Motor neuron (in vitro differentiated cells): ENCODE results near the gene E2F1. TPM values are rescaled to one million over a fixed set of nuclear protein-coding genes. Genes with fewer than 3 reads are reported as not detected.
"Not testable (repeated sequence)": the region's sequence is repeated elsewhere in the genome, so short reads cannot be mapped to it uniquely, and the experiment has no call there.

Source experiments
- ATAC-seq, 8 experiments: fragments of 200-7000 bp; cut with Tn5 transposase; replicated peaks in 6 of 8; 2 replicates each; pipeline ENCODE4 v1.8.0; 2021; ENCODE audit warnings: mild to moderate bottlenecking in 8 of 8, moderate library complexity in 8 of 8
- H3K27ac ChIP-seq, 2 donors: fragments of 250-450 bp; sonication (Bioruptor Pico); 2 replicates each; pipeline ENCODE4 v1.9.0; 2021; ENCODE audit warnings: antibody characterized with exemption in 2 of 2, mild to moderate bottlenecking in 2 of 2, moderate library complexity in 1 of 2
- H3K4me1 ChIP-seq, 2 donors: fragments of 250-450 bp; sonication (Bioruptor Pico); replicated peaks in 1 of 2; 2 replicates each; pipeline ENCODE4 v1.6.1; 2021; ENCODE audit warnings: antibody characterized with exemption in 2 of 2, mild to moderate bottlenecking in 2 of 2, moderate library complexity in 1 of 2
- H3K4me3 ChIP-seq, 5 donors: fragments of 250-450 bp; sonication (Bioruptor Pico); 2 replicates each; pipeline ENCODE4 v1.9.0; 2021; ENCODE audit warnings: antibody characterized with exemption in 5 of 5, mild to moderate bottlenecking in 5 of 5, moderate library complexity in 4 of 5
- WGBS, 10 experiments: fragments of 450-650 bp; shearing (Covaris generic); methylation state at CpG; one replicate each; pipeline ENCODE4 v1.0.0; 2022; 5-methylcytosine and 5-hydroxymethylcytosine counted together
- in situ Hi-C, 9 experiments: fragments of 400-800 bp; cut with MboI; loops; one replicate each; pipeline ENCODE4 v1.15.0; 2021; ENCODE audit warnings: low sequenced_read_pairs in 9 of 9, low pct_unique_long_range_greater_than_20kb in 2 of 9; ENCODE audit not compliant: unreplicated experiment in 9 of 9
- total RNA-seq, 8 experiments: library from RNA; unstranded; fragments of 300-600 nt; gene quantifications; 2 replicates each; pipeline versions ENCODE4 v1.2.3 to v1.2.4, GENCODE V29; 2022

The E2F1 gene
- total RNA-seq, 8 experiments from 2014 or later = 0.86 to 31.2 (median 2.2) TPM

DNA sequence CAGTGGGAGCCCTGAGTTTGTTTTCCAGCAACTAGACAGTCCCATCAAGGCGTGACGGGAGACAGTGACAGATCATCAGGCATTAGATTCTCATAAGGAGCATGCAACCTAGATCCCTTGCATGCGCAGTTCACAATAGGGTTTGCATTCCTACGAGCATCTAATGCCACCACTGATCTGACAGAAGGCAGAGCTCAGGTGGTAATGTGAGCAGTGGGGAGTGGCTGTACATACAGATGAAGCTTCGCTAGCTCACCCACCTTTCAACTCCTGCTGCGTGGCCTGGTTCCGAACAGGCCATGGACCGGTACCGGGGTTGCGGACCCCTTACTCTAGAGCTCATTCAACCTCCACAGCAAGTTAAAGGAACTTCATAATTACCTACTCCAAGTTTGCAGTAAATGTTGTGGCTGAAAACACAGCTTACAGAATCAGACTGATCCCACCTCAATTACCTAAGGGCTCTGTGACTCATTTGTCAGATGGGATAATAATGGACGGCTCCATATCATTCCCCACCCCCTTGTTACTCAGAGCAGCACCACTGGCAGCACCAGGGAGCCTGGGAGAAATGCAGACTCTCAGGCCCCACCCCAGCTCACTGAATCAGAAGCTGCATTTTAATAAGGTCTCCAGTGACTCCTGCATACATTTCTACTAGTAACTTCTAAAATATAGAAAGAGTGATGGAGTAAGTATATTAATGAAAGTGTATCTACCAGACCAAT is 18.2 kb upstream of the E2F1 start:
- WGBS, 10 experiments = 76 to 100% (median 87%) methylated on average over 1 to 6 of the region's 11 CpGs; no CpG with 5 or more reads in 1 of the 10 experiments
- in situ Hi-C loops = no loop called here
- peak in 4 of 8 experiments; percentile 15 to 97 (median 66) for ATAC-seq
- H3K4me3 ChIP-seq = no peak overlapping the region
- no peaks in the 10 kb centered on the region for H3K4me1 ChIP-seq
- no peak overlapping the region for H3K27ac ChIP-seq

DNA sequence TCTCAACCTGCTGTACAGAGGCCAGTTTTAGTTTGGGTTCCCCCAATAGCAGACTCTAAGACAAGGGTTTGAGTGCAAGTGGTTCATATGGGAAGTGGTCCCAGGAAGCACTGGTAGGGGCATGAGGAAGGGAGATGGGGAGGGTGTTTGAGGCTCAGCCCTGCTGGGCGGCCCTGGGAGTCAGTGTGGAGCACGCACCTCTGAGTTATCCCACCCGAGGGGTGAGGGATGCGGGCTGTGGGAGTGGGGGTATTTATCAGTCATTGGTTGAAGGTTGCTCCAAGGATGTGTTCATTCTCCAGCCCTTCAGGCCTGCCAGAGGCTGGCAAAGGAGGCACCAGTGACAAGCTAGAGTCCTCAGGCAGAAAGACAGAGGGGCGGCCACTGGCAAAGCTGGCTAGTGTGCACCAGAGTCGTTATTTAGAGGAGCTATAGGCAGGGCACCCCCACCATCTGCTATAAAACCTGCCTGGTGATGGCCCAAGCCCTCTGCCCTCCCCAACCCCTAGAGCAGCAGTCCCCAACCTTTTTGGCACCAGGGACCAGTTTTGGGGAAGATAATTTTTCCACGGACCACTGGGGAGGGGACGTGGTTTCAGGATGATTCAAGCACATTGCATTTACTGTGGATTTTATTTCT is 17.4 kb upstream of the E2F1 start:
- 58 to 100% (median 90%) methylated on average over 1 to 4 of the region's 8 CpGs; no CpG with 5 or more reads in 5 of the 10 experiments for WGBS, 10 experiments
- Histone ChIP-seq H3K4me3 (no peak overlapping the region), H3K27ac (no peak overlapping the region), H3K4me1 (no peaks in the 10 kb centered on the region)
- in situ Hi-C loops = no loop called here
- ATAC-seq = no peak

DNA sequence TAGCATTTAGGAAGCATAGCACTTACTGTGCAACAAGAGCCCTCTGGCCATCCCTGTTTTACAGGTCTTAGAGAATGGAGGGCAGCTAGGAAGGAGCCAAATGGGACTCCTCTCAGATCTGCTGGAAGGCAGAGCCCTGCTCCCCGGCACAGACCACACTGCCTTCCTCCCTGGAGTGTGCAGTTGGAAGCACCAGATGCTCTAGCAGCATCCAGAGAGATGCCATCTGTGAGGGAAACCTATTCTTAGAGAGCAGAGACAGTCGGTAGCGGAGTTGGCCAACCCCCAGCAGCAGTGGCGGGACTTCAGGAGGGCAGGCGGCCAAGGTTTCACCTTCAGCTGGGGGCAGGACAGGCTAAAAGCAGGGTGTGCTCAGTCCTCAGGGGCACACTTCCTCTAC is 16.7 kb upstream of the E2F1 start:
- H3K27ac ChIP-seq = no peak overlapping the region

DNA sequence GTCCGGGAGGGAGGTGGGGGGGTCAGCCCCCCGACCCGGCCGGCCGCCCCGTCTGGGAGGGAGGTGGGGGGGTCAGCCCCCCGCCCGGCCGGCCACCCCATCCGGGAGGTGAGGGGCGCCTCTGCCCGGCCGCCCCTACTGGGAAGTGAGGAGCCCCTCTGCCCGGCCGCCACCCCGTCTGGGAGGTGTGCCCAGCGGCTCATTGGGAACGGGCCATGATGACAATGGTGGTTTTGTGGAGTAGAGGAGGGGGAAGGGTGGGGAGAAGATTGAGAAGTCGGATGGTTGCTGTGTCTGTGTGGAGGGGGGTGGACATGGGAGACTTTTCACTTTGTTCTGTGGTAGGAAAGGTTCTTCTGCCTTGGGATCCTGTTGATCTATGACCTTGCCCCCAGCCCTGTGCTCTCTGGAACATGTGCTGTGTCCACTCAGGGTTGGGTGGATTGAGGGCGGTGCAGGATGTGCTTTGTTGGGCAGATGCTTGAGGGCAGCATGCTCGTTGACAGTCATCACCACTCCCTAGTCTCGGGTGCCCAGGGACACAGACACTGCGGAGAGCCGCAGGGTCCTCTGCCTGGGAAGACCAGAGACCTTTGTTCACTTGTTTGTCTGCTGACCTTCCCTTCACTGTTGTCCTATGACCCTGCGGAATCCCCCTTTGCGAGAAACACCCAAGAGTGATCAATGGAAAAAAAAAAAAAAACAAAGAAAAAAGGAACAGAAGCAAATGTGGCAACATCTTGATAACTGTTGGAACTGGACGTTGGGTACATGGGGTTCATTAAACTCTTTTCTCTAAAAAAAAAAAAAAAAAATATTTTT is 15.7 kb upstream of the E2F1 start:
- H3K4me1 ChIP-seq = no peaks in the 10 kb centered on the region
- 17 to 96% (median 87%) methylated on average over 1 to 5 of the region's 27 CpGs for WGBS, 10 experiments
- in situ Hi-C loops = no loop called here
- ATAC-seq = no peak
- H3K27ac ChIP-seq = no peak overlapping the region
- H3K4me3 ChIP-seq = no peak overlapping the region

More for the DNA sequence above, 16.7 kb upstream of the E2F1 start:
- peak in 1 of 8 experiments; percentile 12 for ATAC-seq
- no peaks in the 10 kb centered on the region for H3K4me1 ChIP-seq
- H3K4me3 ChIP-seq = no peak overlapping the region
- in situ Hi-C loops = no loop called here
- WGBS, 10 experiments = 40 to 94% (median 77%) methylated on average over 1 to 5 of the region's 5 CpGs; no CpG with 5 or more reads in 4 of the 10 experiments

DNA sequence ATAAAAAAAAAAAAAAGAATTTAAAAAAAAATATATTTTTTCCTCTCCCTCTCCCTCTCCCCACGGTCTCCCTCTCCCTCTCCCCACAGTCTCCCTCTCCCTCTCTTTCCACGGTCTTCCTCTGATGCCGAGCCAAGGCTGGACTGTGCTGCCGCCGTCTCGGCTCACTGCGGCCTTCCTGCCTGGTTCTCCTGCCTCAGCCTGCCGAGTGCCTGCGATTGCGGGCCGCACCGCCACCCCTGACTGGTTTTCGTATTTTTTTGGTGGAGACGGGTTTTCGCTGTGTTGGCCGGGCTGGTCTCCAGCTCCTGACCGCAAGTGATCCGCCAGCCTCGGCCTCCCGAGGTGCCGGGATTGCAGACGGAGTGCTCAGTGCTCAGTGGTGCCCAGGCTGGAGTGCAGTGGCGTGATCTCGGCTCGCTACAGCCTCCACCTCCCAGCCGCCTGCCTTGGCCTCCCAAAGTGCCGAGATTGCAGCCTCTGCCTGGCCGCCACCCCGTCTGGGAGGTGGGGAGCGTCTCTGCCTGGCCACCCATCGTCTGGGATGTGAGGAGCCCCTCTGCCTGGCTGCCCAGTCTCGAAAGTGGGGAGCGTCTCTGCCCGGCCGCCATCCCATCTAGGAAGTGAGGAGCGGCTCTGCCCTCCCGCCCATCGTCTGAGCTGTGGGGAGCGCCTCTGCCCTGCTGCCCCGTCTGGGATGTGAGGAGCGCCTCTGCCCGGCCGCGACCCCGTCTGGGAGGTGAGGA is 14.7 kb upstream of the E2F1 start:
- H3K27ac ChIP-seq, H3K4me3 ChIP-seq, in situ Hi-C loops, ATAC-seq, H3K4me1 ChIP-seq: not testable (repeated sequence)
- WGBS, 10 experiments = no CpG with 5 or more reads among the region's 45 CpGs

DNA sequence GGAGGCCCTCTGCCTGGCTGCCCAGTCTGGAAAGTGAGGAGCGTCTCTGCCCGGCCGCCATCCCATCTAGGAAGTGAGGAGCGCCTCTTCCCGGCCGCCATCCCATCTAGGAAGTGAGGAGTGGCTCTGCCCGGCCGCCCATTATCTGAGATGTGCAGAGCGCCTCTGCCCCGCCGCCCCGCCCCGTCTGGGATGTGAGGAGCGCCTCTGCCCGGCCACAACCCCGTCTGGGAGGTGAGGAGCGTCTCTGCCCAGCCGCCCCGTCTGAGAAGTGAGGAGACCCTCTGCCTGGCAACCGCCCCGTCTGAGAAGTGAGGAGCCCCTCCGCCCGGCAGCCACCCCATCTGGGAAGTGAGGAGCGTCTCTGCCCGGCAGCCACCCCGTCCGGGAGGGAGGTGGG is 12.8 kb upstream of the E2F1 start:
- no CpG with 5 or more reads among the region's 27 CpGs for WGBS, 10 experiments
- ATAC-seq, H3K4me3 ChIP-seq, H3K27ac ChIP-seq, in situ Hi-C loops, H3K4me1 ChIP-seq: not testable (repeated sequence)

DNA sequence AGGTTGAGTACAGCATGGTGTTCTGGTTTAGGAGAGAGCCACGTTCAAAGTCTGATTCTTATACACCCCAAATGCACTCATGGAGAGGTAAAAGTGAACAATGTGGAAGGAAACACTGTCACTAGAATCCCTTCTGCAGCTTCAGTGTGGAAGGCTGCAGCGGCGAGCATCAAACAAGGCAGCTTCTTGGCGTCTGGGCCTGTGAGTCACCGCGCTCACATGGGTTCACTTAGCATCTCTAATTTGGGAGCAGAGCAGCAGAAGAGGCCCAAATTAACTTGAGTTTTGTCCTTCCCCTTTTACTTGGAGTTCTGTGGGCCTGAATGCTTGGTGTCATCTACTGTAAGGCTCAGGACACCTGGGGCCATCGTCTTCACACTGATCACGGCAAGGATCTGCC is 10.9 kb upstream of the E2F1 start:
- no peak overlapping the region for H3K27ac ChIP-seq
- ATAC-seq = peak in 3 of 8 experiments; percentile 52 to 99 (median 96)

DNA sequence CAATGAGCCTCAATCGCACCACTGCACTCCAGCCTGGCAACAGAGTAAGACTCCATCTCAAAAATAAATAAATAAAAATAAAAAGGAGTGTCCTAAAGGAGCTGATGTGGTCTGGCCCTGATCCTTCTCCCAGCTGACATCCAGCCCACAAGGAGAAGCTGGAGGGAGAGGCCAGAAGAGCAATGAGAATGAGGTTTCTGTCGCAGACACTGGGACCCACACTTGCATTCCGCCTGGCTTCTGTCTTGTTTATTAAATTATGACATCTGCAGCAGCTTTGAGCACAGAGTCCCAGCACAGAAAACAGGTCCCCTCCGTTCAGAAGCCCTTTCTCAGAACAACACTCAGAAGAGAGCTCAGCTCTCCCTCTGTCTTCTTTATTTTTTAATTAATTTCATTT is 10.3 kb upstream of the E2F1 start:
- peaks cover 11 to 13% of the 10 kb centered on the region in 2 donors for H3K4me1 ChIP-seq
- no peak overlapping the region for H3K4me3 ChIP-seq
- no peak overlapping the region for H3K27ac ChIP-seq
- in situ Hi-C loops = no loop called here
- 52 to 92% (median 74%) methylated on average over 1 to 4 of the region's 4 CpGs; no CpG with 5 or more reads in 3 of the 10 experiments for WGBS, 10 experiments
- no peak for ATAC-seq

More for the DNA sequence above, 10.9 kb upstream of the E2F1 start:
- Histone ChIP-seq H3K4me1 (peaks cover 11 to 13% of the 10 kb centered on the region in 2 donors), H3K4me3 (no peak overlapping the region)
- in situ Hi-C loops = no loop called here
- 0 to 84% (median 49%) methylated on average over 1 to 7 of the region's 8 CpGs; no CpG with 5 or more reads in 2 of the 10 experiments for WGBS, 10 experiments

DNA sequence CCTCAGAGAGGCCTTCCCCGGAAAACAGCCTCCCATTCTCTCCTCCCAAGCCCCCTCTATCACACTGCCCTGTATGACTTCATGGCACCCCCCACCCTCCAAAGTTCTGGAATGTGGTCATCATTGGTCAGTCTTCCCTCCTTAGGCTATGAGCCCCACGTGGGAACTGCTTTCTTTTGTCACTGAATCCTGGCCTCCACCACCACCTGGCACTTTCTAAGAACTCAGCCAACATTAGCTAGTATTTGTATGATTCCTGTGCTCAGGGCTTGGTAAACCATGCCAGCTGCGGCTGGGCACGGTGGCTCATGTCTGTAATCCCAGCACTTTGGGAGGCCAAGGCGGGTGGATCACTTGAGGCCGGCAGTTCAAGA is 8.4 kb upstream of the E2F1 start:
- 30 to 100% (median 60%) methylated on average over 1 to 2 of the region's 6 CpGs; no CpG with 5 or more reads in 6 of the 10 experiments for whole genome bisulfite sequencing, 10 experiments
- ATAC-seq = peak in 5 of 8 experiments; percentile 11 to 48 (median 19)
- Histone ChIP-seq H3K4me3 (no peak overlapping the region), H3K4me1 (peaks cover 11 to 13% of the 10 kb centered on the region in 2 donors), H3K27ac (no peak overlapping the region)
- in situ Hi-C loops = no loop called here

DNA sequence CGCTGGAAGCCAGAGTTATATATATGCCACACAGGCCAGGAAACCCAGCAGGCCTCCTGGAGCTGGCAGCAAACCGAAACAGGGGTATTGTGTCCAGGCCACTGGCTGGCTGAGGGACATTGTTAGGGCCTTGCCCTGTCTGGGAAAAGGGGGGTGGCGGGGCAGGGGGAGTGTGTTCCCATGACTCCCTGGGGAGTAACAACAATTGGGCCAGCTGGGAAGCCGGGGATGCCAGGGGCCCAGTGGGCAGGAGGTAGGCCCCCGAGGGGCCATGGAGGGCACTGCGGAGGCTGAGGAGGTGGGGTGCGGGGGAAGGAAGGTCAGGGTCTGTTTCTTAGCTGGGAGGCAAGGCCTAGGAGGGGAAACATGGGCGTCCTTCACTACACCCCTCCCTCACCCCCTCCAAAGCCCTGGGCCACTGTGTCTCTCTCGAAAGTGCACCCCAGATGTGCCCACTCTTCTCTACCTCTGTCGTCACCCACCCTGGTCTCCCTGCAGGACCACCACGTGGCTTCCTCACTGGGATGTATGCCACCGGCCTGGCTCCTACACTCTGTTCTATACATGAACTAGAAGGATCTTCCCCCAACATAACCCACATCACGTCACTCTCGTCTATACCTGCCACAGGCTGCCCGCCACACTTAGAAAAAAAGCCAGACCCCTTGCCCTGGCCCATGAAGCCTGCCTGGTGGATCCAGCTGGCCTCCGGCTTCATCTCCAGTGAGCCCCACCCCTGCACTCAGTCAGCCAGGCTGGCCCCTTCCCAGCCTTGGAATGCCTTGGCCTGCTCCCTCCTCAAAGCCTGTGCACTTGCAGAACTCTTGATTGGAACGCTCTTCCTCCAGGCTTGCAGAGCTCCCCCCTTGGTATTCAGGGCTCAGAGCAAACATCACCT is 7.8 kb upstream of the E2F1 start:
- H3K4me1 ChIP-seq = peaks cover 11 to 13% of the 10 kb centered on the region in 2 donors
- ATAC-seq = peak; percentile 23 to 87 (median 84)
- H3K27ac ChIP-seq = no peak overlapping the region
- in situ Hi-C loops = no loop called here
- WGBS, 10 experiments = 29 to 80% (median 76%) methylated on average over 1 to 4 of the region's 17 CpGs; no CpG with 5 or more reads in 4 of the 10 experiments
- H3K4me3 ChIP-seq = no peak overlapping the region

DNA sequence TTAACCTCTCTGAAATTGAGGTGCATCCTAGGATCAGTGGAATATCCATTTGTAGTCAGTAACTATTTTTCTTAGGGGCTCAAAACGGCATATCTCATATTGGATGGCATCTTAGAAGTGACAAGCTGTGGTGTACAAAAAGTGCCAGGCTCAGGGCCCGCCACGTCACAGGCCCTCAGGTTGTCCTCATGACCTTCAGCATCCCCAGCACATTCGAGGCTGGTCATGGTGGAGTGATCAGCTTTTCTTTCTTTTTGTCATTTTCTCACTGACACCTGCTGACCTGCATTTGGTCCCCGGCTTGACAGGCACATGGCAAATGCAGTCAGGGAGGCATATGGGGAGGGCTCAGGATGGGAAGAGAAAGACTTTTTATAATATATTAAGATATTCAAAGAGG is 7.1 kb upstream of the E2F1 start:
- in situ Hi-C loops = no loop called here
- no peak overlapping the region for H3K4me3 ChIP-seq
- H3K27ac ChIP-seq = no peak overlapping the region
- peak in 3 of 8 experiments; percentile 5 to 23 (median 19) for ATAC-seq
- H3K4me1 ChIP-seq = peaks cover 11 to 13% of the 10 kb centered on the region in 2 donors
- WGBS, 10 experiments = 64 to 100% (median 81%) methylated on average over 1 to 4 of the region's 5 CpGs; no CpG with 5 or more reads in 2 of the 10 experiments

DNA sequence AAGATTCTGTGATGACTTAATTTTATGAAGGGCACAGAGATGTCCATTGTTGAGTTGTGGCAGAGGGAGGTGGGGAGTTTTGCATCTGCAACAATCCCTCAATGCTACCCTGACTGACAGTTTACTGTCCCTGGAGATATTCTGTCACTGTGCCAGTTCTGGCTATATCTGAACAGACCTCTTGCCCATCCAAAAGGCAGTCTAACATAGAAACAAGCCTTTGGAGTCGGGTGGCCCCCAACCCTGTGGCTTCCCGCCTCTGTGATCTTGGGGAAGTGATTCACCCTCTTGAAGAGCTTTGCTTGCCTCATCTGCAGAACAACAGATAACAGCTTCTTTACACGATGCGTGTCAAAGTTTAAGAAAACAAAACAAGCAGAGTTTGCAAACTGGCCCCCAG is 3.8 kb upstream of the E2F1 start:
- Histone ChIP-seq H3K4me3 (no peak overlapping the region), H3K4me1 (peaks cover 13 to 18% of the 10 kb centered on the region in 2 donors), H3K27ac (no peak overlapping the region)
- ATAC-seq = no peak
- in situ Hi-C loops = no loop called here
- WGBS, 10 experiments = 0 to 80% (median 32%) methylated on average over 1 to 4 of the region's 4 CpGs; no CpG with 5 or more reads in 2 of the 10 experiments
